ENCODE measurements around the gene C18orf63.

The C18orf63 gene

DNA sequence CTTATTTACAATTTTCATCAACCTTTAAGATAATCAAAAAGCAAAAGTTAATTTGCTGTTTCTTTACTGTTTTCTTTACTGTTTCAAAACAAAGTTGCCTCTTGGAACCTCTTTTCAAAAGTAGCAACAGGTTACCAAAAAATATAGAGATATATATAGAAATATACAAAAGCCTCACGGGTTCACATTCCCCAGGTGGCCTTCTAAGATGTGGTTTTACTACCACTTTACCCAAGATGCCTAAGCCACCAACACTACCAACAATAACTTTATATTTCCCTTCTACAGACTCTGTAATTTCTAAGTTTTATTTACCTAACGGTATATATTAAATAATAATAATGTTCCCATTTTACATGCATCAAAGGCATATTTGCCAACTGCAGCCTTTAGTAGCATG, 28.8 kb upstream of the C18orf63 start:
- Histone ChIP-seq H3K36me3 (ENCODE audit: control insufficient read depth in 2 of 2, insufficient read depth in 1 of 2, low read length in 2 of 2) (no peaks in the 10 kb centered on the region), H3K9me3 (ENCODE audit: control insufficient read depth, insufficient read depth, low read depth, low read length) (no peaks in the 10 kb centered on the region), H3K4me1 (ENCODE audit: control insufficient read depth, insufficient read depth, low read length) (peaks cover 5% of the 10 kb centered on the region; the same call in 1 of the 2 replicates), H3K4me3 (ENCODE audit: low read depth, low read length) (no peak overlapping the region), H3K27ac (ENCODE audit: extremely low read depth, low read depth, low read length) (no peak overlapping the region)
- CTCF ChIA-PET, result interaction anchor here (0.5 to 1.2 kb wide), 2 partner anchors 68 to 206 kb away, joined by 3 to 4 read pairs; no protein-coding TSS in a partner anchor
- POLR2A ChIA-PET, result no interaction called here
- no peak for TF ChIP-seq ZNF692 (tag by site-specific recombination; IDR thresholded peaks at IDR 0.05)
- TF ChIP-seq ZNF2 (tag by site-specific recombination; IDR thresholded peaks at IDR 0.05), result no peak
- TF ChIP-seq, protein P1, sequence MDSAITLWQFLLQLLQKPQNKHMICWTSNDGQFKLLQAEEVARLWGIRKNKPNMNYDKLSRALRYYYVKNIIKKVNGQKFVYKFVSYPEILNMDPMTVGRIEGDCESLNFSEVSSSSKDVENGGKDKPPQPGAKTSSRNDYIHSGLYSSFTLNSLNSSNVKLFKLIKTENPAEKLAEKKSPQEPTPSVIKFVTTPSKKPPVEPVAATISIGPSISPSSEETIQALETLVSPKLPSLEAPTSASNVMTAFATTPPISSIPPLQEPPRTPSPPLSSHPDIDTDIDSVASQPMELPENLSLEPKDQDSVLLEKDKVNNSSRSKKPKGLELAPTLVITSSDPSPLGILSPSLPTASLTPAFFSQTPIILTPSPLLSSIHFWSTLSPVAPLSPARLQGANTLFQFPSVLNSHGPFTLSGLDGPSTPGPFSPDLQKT (IDR thresholded peaks at IDR 0.05; ENCODE audit: borderline replicate concordance, low read depth, low read length), result no peak
- no peak for TF ChIP-seq ZNF677 (tag by site-specific recombination; IDR thresholded peaks at IDR 0.05)
- no peak for TF ChIP-seq TRIM28 (IDR thresholded peaks at IDR 0.05; ENCODE audit: borderline replicate concordance, low read length)
- no peak for TF ChIP-seq ZNF266 (tag by site-specific recombination; IDR thresholded peaks at IDR 0.05; ENCODE audit: low read depth)
- no peak for TF ChIP-seq ZNF16 (tag by site-specific recombination; IDR thresholded peaks at IDR 0.05; ENCODE audit: low read depth)
- no peak for TF ChIP-seq ZNF114 (tag by site-specific recombination; IDR thresholded peaks at IDR 0.05)
- no peak for TF ChIP-seq ZNF473 (tag by site-specific recombination; IDR thresholded peaks at IDR 0.05)
- TF ChIP-seq ZNF169 (tag by site-specific recombination; IDR thresholded peaks at IDR 0.05), result no peak
- TF ChIP-seq ZBTB8A (tag by site-specific recombination; IDR thresholded peaks at IDR 0.05), result no peak
- TF ChIP-seq ZNF660 (tag by site-specific recombination; IDR thresholded peaks at IDR 0.05), result no peak
- TF ChIP-seq, protein P2, sequence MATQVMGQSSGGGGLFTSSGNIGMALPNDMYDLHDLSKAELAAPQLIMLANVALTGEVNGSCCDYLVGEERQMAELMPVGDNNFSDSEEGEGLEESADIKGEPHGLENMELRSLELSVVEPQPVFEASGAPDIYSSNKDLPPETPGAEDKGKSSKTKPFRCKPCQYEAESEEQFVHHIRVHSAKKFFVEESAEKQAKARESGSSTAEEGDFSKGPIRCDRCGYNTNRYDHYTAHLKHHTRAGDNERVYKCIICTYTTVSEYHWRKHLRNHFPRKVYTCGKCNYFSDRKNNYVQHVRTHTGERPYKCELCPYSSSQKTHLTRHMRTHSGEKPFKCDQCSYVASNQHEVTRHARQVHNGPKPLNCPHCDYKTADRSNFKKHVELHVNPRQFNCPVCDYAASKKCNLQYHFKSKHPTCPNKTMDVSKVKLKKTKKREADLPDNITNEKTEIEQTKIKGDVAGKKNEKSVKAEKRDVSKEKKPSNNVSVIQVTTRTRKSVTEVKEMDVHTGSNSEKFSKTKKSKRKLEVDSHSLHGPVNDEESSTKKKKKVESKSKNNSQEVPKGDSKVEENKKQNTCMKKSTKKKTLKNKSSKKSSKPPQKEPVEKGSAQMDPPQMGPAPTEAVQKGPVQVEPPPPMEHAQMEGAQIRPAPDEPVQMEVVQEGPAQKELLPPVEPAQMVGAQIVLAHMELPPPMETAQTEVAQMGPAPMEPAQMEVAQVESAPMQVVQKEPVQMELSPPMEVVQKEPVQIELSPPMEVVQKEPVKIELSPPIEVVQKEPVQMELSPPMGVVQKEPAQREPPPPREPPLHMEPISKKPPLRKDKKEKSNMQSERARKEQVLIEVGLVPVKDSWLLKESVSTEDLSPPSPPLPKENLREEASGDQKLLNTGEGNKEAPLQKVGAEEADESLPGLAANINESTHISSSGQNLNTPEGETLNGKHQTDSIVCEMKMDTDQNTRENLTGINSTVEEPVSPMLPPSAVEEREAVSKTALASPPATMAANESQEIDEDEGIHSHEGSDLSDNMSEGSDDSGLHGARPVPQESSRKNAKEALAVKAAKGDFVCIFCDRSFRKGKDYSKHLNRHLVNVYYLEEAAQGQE (tag by site-specific recombination; IDR thresholded peaks at IDR 0.05), result no peak

DNA sequence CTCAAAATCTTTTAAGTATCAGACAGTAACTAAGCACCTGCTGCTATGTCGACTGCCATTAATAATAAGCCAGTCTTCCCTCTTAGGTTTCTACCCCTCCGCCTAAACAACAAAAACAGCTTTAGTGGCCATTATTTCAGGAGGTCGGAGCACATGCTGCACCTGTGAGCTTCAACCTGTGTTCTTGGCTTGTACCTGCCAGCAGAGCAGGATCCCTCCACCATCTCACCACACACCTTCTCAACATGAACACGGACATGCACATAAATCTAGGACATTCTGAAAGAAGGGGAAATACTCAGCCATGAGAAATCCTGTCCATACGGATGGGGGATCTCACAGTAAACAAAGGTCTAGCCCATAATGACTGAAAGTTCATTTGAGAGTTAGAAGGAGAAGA, 27.6 kb upstream of the C18orf63 start:
- Histone ChIP-seq H3K36me3 (ENCODE audit: control insufficient read depth in 2 of 2, insufficient read depth in 1 of 2, low read length in 2 of 2) (no peaks in the 10 kb centered on the region), H3K27ac (ENCODE audit: extremely low read depth, low read depth, low read length) (no peak overlapping the region), H3K4me3 (ENCODE audit: low read depth, low read length) (no peak overlapping the region), H3K9me3 (ENCODE audit: control insufficient read depth, insufficient read depth, low read depth, low read length) (no peaks in the 10 kb centered on the region), H3K4me1 (ENCODE audit: control insufficient read depth, insufficient read depth, low read length) (peaks cover 5% of the 10 kb centered on the region; the same call in 1 of the 2 replicates)
- CTCF ChIA-PET, result interaction anchor here (1.2 kb wide), 1 partner anchor 205 kb away, joined by 4 read pairs; no protein-coding TSS in a partner anchor
- POLR2A ChIA-PET, result no interaction called here
- no peak for TF ChIP-seq PATZ1 (tag by site-specific recombination; IDR thresholded peaks at IDR 0.05)
- TF ChIP-seq ZNF692 (tag by site-specific recombination; IDR thresholded peaks at IDR 0.05), result no peak
- TF ChIP-seq ZNF704 (tag by site-specific recombination; IDR thresholded peaks at IDR 0.05), result no peak
- no peak for TF ChIP-seq ZNF302 (tag by site-specific recombination; IDR thresholded peaks at IDR 0.05; ENCODE audit: low read depth)
- no peak for TF ChIP-seq ZNF18 (tag by site-specific recombination; IDR thresholded peaks at IDR 0.05)
- TF ChIP-seq ZSCAN16 (tag by site-specific recombination; IDR thresholded peaks at IDR 0.05), result no peak
- TF ChIP-seq ZXDB (tag by site-specific recombination; IDR thresholded peaks at IDR 0.05), result no peak
- TF ChIP-seq ZNF48 (tag by site-specific recombination; IDR thresholded peaks at IDR 0.05), result no peak
- TF ChIP-seq, protein P3, sequence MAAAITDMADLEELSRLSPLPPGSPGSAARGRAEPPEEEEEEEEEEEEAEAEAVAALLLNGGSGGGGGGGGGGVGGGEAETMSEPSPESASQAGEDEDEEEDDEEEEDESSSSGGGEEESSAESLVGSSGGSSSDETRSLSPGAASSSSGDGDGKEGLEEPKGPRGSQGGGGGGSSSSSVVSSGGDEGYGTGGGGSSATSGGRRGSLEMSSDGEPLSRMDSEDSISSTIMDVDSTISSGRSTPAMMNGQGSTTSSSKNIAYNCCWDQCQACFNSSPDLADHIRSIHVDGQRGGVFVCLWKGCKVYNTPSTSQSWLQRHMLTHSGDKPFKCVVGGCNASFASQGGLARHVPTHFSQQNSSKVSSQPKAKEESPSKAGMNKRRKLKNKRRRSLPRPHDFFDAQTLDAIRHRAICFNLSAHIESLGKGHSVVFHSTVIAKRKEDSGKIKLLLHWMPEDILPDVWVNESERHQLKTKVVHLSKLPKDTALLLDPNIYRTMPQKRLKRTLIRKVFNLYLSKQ (tag by site-specific recombination; IDR thresholded peaks at IDR 0.05; ENCODE audit: borderline replicate concordance), result no peak
